HepG2 (cell line): ENCODE measurements around the gene ZNF419. TPM values are rescaled to one million over a fixed set of nuclear protein-coding genes. Genes with fewer than 3 reads are reported as not detected.

Experiments used
- CEBPB ChIP-seq: IDR thresholded peaks from 2 replicates; pipeline ENCODE4 v1.6.1; 2011; ENCODE audit warnings: low read depth, low read length, improper control_type of control experiment, borderline replicate concordance
- ELF4 ChIP-seq: sonication (generic); formaldehyde crosslinking; IDR thresholded peaks from 2 replicates; pipeline ENCODE4 v1.5.0; 2020; ENCODE audit warnings: missing genetic modification reagents, mild to moderate bottlenecking, moderate library complexity, borderline replicate concordance
- GATAD2A ChIP-seq: IDR thresholded peaks from 2 replicates; pipeline ENCODE4 v1.6.1; 2016
- HMG20A ChIP-seq: IDR thresholded peaks from 2 replicates; pipeline ENCODE4 v1.6.1; 2016; ENCODE audit warnings: borderline replicate concordance
- KMT2B ChIP-seq: IDR thresholded peaks from 2 replicates; pipeline ENCODE4 v1.6.1; 2016; ENCODE audit warnings: missing genetic modification reagents, missing compliant biosample characterization
- MED1 ChIP-seq: sonication (generic); formaldehyde crosslinking; IDR thresholded peaks from 2 replicates; pipeline ENCODE4 v1.4.0; 2020; ENCODE audit warnings: missing genetic modification reagents
- NR1H2 ChIP-seq: sonication (generic); formaldehyde crosslinking; IDR thresholded peaks from 2 replicates; pipeline ENCODE4 v1.8.1; 2022; ENCODE audit warnings: low read depth, missing genetic modification reagents, borderline replicate concordance
- POGK ChIP-seq: sonication (generic); formaldehyde crosslinking; conservative IDR thresholded peaks from 2 replicates; pipeline ENCODE4 v1.8.0; 2022; ENCODE audit warnings: mild to moderate bottlenecking, moderate library complexity, missing genetic modification reagents
- PRDM4 ChIP-seq: sonication (generic); formaldehyde crosslinking; IDR thresholded peaks from 2 replicates; pipeline ENCODE4 v1.9.0; 2021; ENCODE audit warnings: missing genetic modification reagents, borderline replicate concordance
- SRSF1 ChIP-seq: fragments of 200-400 bp; formaldehyde crosslinking; optimal IDR thresholded peaks from 2 replicates; pipeline ENCODE3; 2017; ENCODE audit warnings: mild to moderate bottlenecking, low read depth, low read length, moderate library complexity
- UBTF ChIP-seq: sonication (generic); formaldehyde crosslinking; IDR thresholded peaks from 2 replicates; pipeline ENCODE4 v1.4.0; 2020; ENCODE audit warnings: mild to moderate bottlenecking, missing genetic modification reagents
- XRCC5 ChIP-seq: fragments of 200-400 bp; formaldehyde crosslinking; optimal IDR thresholded peaks from 2 replicates; pipeline ENCODE3; 2017; ENCODE audit warnings: mild to moderate bottlenecking, low read length
- ZNF143 ChIP-seq: sonication (generic); formaldehyde crosslinking; IDR thresholded peaks from 2 replicates; pipeline ENCODE4 v1.4.0; 2020; ENCODE audit warnings: missing genetic modification reagents
- ZNF180 ChIP-seq: sonication (generic); formaldehyde crosslinking; IDR thresholded peaks from 2 replicates; pipeline ENCODE4 v1.4.0; 2020; ENCODE audit warnings: low read depth, missing genetic modification reagents, borderline replicate concordance
- ZNF225 ChIP-seq: sonication (generic); formaldehyde crosslinking; IDR thresholded peaks from 2 replicates; pipeline ENCODE4 v1.4.0; 2020; ENCODE audit warnings: mild to moderate bottlenecking, missing genetic modification reagents
- ZNF44 ChIP-seq: sonication (generic); formaldehyde crosslinking; IDR thresholded peaks from 2 replicates; pipeline ENCODE4 v1.5.1; 2020; ENCODE audit warnings: mild to moderate bottlenecking, missing genetic modification reagents
- ZNF510 ChIP-seq: sonication (generic); formaldehyde crosslinking; IDR thresholded peaks from 2 replicates; pipeline ENCODE4 v1.4.0; 2020; ENCODE audit warnings: low read depth, mild to moderate bottlenecking, missing genetic modification reagents
- polyA plus RNA-seq, 8 experiments: library from polyadenylated mRNA; depleted of rRNA in 3 of 8; stranded (reverse) in 7 of 8; unstranded in 1 of 8; fragments of >200 nt; fragmentation: Illumina TruSeq in 4 of 8; extraction: Trizol in 4 of 8; gene quantifications; 2 replicates each; pipeline versions ENCODE4 v1.2.1 to v1.2.3, GENCODE V29; 2011 to 2016; ENCODE audit warnings: low read depth in 4 of 8, missing spikeins in 1 of 8, mixed read lengths in 1 of 8; ENCODE audit not compliant: insufficient read depth in 1 of 8
- total RNA-seq, 5 experiments: library from RNA; depleted of rRNA; stranded (reverse); fragments of >200 nt; fragmentation: Illumina TruSeq; extraction: Trizol; gene quantifications; 2 replicates each; pipeline ENCODE4 v1.2.3, GENCODE V29; 2016; ENCODE audit warnings: low read depth in 1 of 5
- TF ChIP-seq, protein P1 (sequence below): sonication (generic); formaldehyde crosslinking; IDR thresholded peaks from 2 replicates; pipeline ENCODE4 v1.5.1; 2020; ENCODE audit warnings: missing genetic modification reagents, mild to moderate bottlenecking, borderline replicate concordance

The ZNF419 gene
- total and polyA plus RNA-seq, 2 of the 13 experiments (the other 11 are each of a cell fraction or from before 2014, with no cell fraction given): 8.5 to 8.8 TPM

GRCh38 chr19:57477191-57478008 lies 10.2 kb upstream of the ZNF419 start, which contains the start of gene ZNF772 (continued):
- TF ChIP-seq POGK (CRISPR knock-in tag) (0 out of 2 replicates have a peak, but pooled peaks have one; percentile 45), CEBPB (peak; percentile 75; the same call in 1 of the 2 replicates), UBTF (peak; percentile 70), ZNF510 (CRISPR knock-in tag) (no peak), MED1 (CRISPR knock-in tag) (peak; percentile 24; the same call in 1 of the 2 replicates), ZNF143 (CRISPR knock-in tag) (peak; percentile 98), KMT2B (CRISPR knock-in tag) (peak; percentile 80; the same call in 1 of the 2 replicates), SRSF1 (peak; percentile 69), ELF4 (CRISPR knock-in tag) (no peak), ZNF225 (CRISPR knock-in tag) (peak; percentile 92), ZNF180 (CRISPR knock-in tag) (0 out of 2 replicates have a peak, but pooled peaks have one; percentile 20), XRCC5 (peak; percentile 74), HMG20A (CRISPR knock-in tag) (0 out of 2 replicates have a peak, but pooled peaks have one; percentile 11), ZNF44 (CRISPR knock-in tag) (0 out of 2 replicates have a peak, but pooled peaks have one; percentile 57), GATAD2A (peak; percentile 50; the same call in 1 of the 2 replicates), NR1H2 (CRISPR knock-in tag) (peak; percentile 39; the same call in 1 of the 2 replicates), PRDM4 (CRISPR knock-in tag) (no peak)
- TF ChIP-seq, protein P1, sequence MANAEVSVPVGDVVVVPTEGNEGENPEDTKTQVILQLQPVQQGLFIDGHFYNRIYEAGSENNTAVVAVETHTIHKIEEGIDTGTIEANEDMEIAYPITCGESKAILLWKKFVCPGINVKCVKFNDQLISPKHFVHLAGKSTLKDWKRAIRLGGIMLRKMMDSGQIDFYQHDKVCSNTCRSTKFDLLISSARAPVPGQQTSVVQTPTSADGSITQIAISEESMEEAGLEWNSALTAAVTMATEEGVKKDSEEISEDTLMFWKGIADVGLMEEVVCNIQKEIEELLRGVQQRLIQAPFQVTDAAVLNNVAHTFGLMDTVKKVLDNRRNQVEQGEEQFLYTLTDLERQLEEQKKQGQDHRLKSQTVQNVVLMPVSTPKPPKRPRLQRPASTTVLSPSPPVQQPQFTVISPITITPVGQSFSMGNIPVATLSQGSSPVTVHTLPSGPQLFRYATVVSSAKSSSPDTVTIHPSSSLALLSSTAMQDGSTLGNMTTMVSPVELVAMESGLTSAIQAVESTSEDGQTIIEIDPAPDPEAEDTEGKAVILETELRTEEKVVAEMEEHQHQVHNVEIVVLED: peak; percentile 96
